H1 (cell line): ENCODE results near the gene CNNM4.
A peak's percentile ranks its signal among the peaks of the same experiment; 100 is the strongest.

Experiments used
- ATF2 ChIP-seq: IDR thresholded peaks from 2 replicates; pipeline ENCODE4 v1.6.1; 2012; ENCODE audit warnings: low read length, inconsistent platforms
- BCL11A ChIP-seq, 2 experiments: IDR thresholded peaks; one replicate each; pipeline ENCODE4 v1.6.1; 2011; ENCODE audit warnings: low read depth in 2 of 2, low read length in 2 of 2, mild to moderate bottlenecking in 2 of 2
- CTCF ChIP-seq, 3 experiments: IDR thresholded peaks; 1 replicate in 2 of 3; 2 replicates in 1 of 3; pipeline versions ENCODE4 v1.5.1 to v1.6.1; 2011; ENCODE audit warnings: low read length in 3 of 3, mild to moderate bottlenecking in 3 of 3, inconsistent platforms in 2 of 3, low read depth in 1 of 3, moderate library complexity in 1 of 3; ENCODE audit not compliant: insufficient read depth in 1 of 3; ENCODE audit errors: control extremely low read depth in 1 of 3
- EP300 ChIP-seq, 2 experiments: IDR thresholded peaks; 1 replicate in 1 of 2; 2 replicates in 1 of 2; pipeline ENCODE4 v1.6.1; 2011 to 2012; ENCODE audit warnings: low read depth in 2 of 2, low read length in 2 of 2, mild to moderate bottlenecking in 2 of 2, borderline replicate concordance in 1 of 2, inconsistent platforms in 1 of 2, moderate library complexity in 1 of 2
- GABPA ChIP-seq: IDR thresholded peaks from 2 replicates; pipeline ENCODE4 v1.6.1; 2011; ENCODE audit warnings: mild to moderate bottlenecking, low read length, moderate library complexity, borderline replicate concordance; ENCODE audit not compliant: insufficient read depth
- JUND ChIP-seq: IDR thresholded peaks from 2 replicates; pipeline ENCODE4 v1.6.1; 2011; ENCODE audit warnings: mild to moderate bottlenecking, improper control_type of control experiment, low read length
- MAX ChIP-seq: IDR thresholded peaks from 2 replicates; pipeline ENCODE4 v1.6.1; 2012; ENCODE audit warnings: inconsistent platforms
- POLR2A ChIP-seq, 2 experiments: IDR thresholded peaks; 1 replicate in 1 of 2; 2 replicates in 1 of 2; pipeline ENCODE4 v1.6.1; 2011; ENCODE audit warnings: low read depth in 2 of 2, low read length in 2 of 2, mild to moderate bottlenecking in 2 of 2; ENCODE audit errors: control extremely low read depth in 1 of 2
- RAD21 ChIP-seq, 2 experiments: IDR thresholded peaks in 1 of 2; conservative IDR thresholded peaks in 1 of 2; 2 replicates each; pipeline ENCODE4 v1.6.1; 2011; ENCODE audit warnings: low read depth in 2 of 2, low read length in 2 of 2, improper control_type of control experiment in 1 of 2, inconsistent platforms in 1 of 2, mild to moderate bottlenecking in 1 of 2, moderate library complexity in 1 of 2
- YY1 ChIP-seq: IDR thresholded peaks from 2 replicates; pipeline ENCODE4 v1.6.1; 2011; ENCODE audit warnings: low read depth, mild to moderate bottlenecking, low read length

GRCh38 chr2:96773922-96774321 is 13.2 kb downstream of the CNNM4 start:
- no peak for TF ChIP-seq GABPA
- 0 out of 4 replicates have a peak, but pooled peaks of 1 of the 3 experiments have one; percentile 1 for TF ChIP-seq CTCF (IDR thresholded peaks at IDR 0.05; ENCODE audit: control extremely low read depth in 1 of 3, insufficient read depth in 1 of 3, low read depth in 1 of 3, low read length in 3 of 3)
- no peak for TF ChIP-seq YY1
- TF ChIP-seq EP300 (IDR thresholded peaks at IDR 0.05; ENCODE audit: borderline replicate concordance in 1 of 2, low read depth in 2 of 2, low read length in 2 of 2) = no peak
- no peak for TF ChIP-seq JUND
- no peak for TF ChIP-seq BCL11A (IDR thresholded peaks at IDR 0.05; ENCODE audit: low read depth in 2 of 2, low read length in 2 of 2)
- TF ChIP-seq POLR2A (IDR thresholded peaks at IDR 0.05; ENCODE audit: control extremely low read depth in 1 of 2, low read depth in 2 of 2, low read length in 2 of 2) = no peak
- no peak for TF ChIP-seq ATF2
- TF ChIP-seq RAD21 (IDR thresholded peaks at IDR 0.05 in 1 of 2, conservative IDR thresholded peaks at IDR 0.05 in 1 of 2; ENCODE audit: low read depth in 2 of 2, low read length in 2 of 2) = no peak
- TF ChIP-seq MAX = no peak
